H9 (cell line): ENCODE data around the gene LRP2. TPM values are rescaled to one million over a fixed set of nuclear protein-coding genes. Genes with fewer than 3 reads are reported as not detected.

Source experiments
- DNase-seq: peaks from one replicate; pipeline ENCODE4 v3.0.0-alpha.2; 2017
- H2AFZ ChIP-seq: one replicate; pipeline ENCODE4 v1.6.1; 2013; ENCODE audit warnings: mild to moderate bottlenecking, low read length, control low read depth, moderate library complexity
- H2AK5ac ChIP-seq: 2 replicates; pipeline ENCODE4 v1.6.1; 2013; ENCODE audit warnings: low read length, control low read depth, mixed read lengths; ENCODE audit not compliant: insufficient read length
- H2BK120ac ChIP-seq: one replicate; pipeline ENCODE4 v1.6.1; 2013; ENCODE audit warnings: low read depth, mild to moderate bottlenecking, low read length, control low read depth, inconsistent platforms; ENCODE audit not compliant: poor library complexity, severe bottlenecking
- H2BK12ac ChIP-seq: 2 replicates; pipeline ENCODE4 v1.6.1; 2013; ENCODE audit warnings: low read length, control low read depth, mixed read lengths, low read depth; ENCODE audit not compliant: insufficient read length
- H2BK15ac ChIP-seq: 2 replicates; pipeline ENCODE4 v1.6.1; 2013; ENCODE audit warnings: low read depth, low read length, control low read depth
- H2BK20ac ChIP-seq: one replicate; pipeline ENCODE4 v1.6.1; 2013; ENCODE audit warnings: low read depth, mild to moderate bottlenecking, low read length, control low read depth, inconsistent platforms; ENCODE audit not compliant: poor library complexity, severe bottlenecking
- H2BK5ac ChIP-seq: 2 replicates; pipeline ENCODE4 v1.6.1; 2013; ENCODE audit warnings: low read length, control low read depth, mixed read lengths; ENCODE audit not compliant: insufficient read length
- H3K14ac ChIP-seq: 2 replicates; pipeline ENCODE4 v1.6.1; 2013; ENCODE audit warnings: low read length, control low read depth; ENCODE audit not compliant: insufficient read depth
- H3K18ac ChIP-seq: 2 replicates; pipeline ENCODE4 v1.6.1; 2013; ENCODE audit warnings: low read depth, mild to moderate bottlenecking, mixed read lengths, low read length, control low read depth; ENCODE audit not compliant: insufficient read length
- H3K23ac ChIP-seq: 2 replicates; pipeline ENCODE4 v1.6.1; 2013; ENCODE audit warnings: low read length, control low read depth, mixed read lengths, low read depth; ENCODE audit not compliant: insufficient read length
- H3K23me2 ChIP-seq: 2 replicates; pipeline ENCODE4 v1.6.1; 2013; ENCODE audit warnings: low read depth, mild to moderate bottlenecking, mixed read lengths, low read length, control low read depth; ENCODE audit not compliant: insufficient read length, poor library complexity, severe bottlenecking
- H3K27ac ChIP-seq: 2 replicates; pipeline ENCODE4 v1.5.1; 2013; ENCODE audit warnings: low read length, control low read depth, mixed read lengths, low read depth; ENCODE audit not compliant: insufficient read length
- H3K27me3 ChIP-seq: 2 replicates; pipeline ENCODE4 v1.6.1; 2013; ENCODE audit warnings: low read length, control low read depth, inconsistent platforms; ENCODE audit not compliant: insufficient read depth
- H3K4ac ChIP-seq: 2 replicates; pipeline ENCODE4 v1.6.1; 2013; ENCODE audit warnings: low read depth, mild to moderate bottlenecking, control low read depth, inconsistent platforms, low read length, moderate library complexity
- H3K4me1 ChIP-seq: 2 replicates; pipeline ENCODE4 v1.6.1; 2013; ENCODE audit warnings: low read length, control low read depth, inconsistent platforms; ENCODE audit not compliant: insufficient read depth
- H3K4me2 ChIP-seq: 2 replicates; pipeline ENCODE4 v1.6.1; 2013; ENCODE audit warnings: low read length, control low read depth, mixed read lengths; ENCODE audit not compliant: insufficient read length, insufficient read depth
- H3K56ac ChIP-seq: 2 replicates; pipeline ENCODE4 v1.6.1; 2013; ENCODE audit warnings: low read depth, mild to moderate bottlenecking, mixed read lengths, low read length, control low read depth; ENCODE audit not compliant: insufficient read length
- H3K79me1 ChIP-seq: 2 replicates; pipeline ENCODE4 v1.6.1; 2013; ENCODE audit warnings: low read depth, mild to moderate bottlenecking, moderate library complexity, low read length, control low read depth, inconsistent platforms; ENCODE audit not compliant: insufficient read depth, poor library complexity, severe bottlenecking
- H3K79me2 ChIP-seq: 2 replicates; pipeline ENCODE4 v1.6.1; 2013; ENCODE audit warnings: low read length, control low read depth, inconsistent platforms; ENCODE audit not compliant: insufficient read depth
- H3K9ac ChIP-seq: 2 replicates; pipeline ENCODE4 v1.6.1; 2013; ENCODE audit warnings: low read length, control low read depth, mixed read lengths; ENCODE audit not compliant: insufficient read length; ENCODE audit errors: extremely low read depth
- H3K9me3 ChIP-seq: one replicate; pipeline ENCODE4 v1.6.1; 2013; ENCODE audit warnings: low read depth, low read length, inconsistent platforms; ENCODE audit not compliant: control insufficient read depth
- H3T11ph ChIP-seq: one replicate; pipeline ENCODE4 v1.6.1; 2013; ENCODE audit warnings: mild to moderate bottlenecking, low read length, control low read depth, inconsistent platforms
- H4K20me1 ChIP-seq: one replicate; pipeline ENCODE4 v1.6.1; 2013; ENCODE audit not compliant: control insufficient read depth, insufficient read length, insufficient read depth
- H4K5ac ChIP-seq: 2 replicates; pipeline ENCODE4 v1.6.1; 2013; ENCODE audit warnings: low read depth, mild to moderate bottlenecking, mixed read lengths, low read length, control low read depth; ENCODE audit not compliant: insufficient read length
- H4K8ac ChIP-seq: replicated peaks from 2 replicates; pipeline ENCODE4 v1.6.1; 2013; ENCODE audit warnings: low read length, control low read depth, mixed read lengths, low read depth; ENCODE audit not compliant: insufficient read length
- H4K91ac ChIP-seq: 2 replicates; pipeline ENCODE4 v1.6.1; 2013; ENCODE audit warnings: low read depth, mild to moderate bottlenecking, moderate library complexity, mixed read lengths, low read length, control low read depth; ENCODE audit not compliant: insufficient read length
- H3K27ac Mint-ChIP-seq, 3 experiments: 2 replicates in 2 of 3; 3 replicates in 1 of 3; pipeline ENCODE4 v1.8.0; 2020 to 2021; ENCODE audit warnings: mixed read lengths in 3 of 3, mild to moderate bottlenecking in 1 of 3, moderate library complexity in 1 of 3
- H3K27me3 Mint-ChIP-seq: 2 replicates; pipeline ENCODE4 v1.8.0; 2021; ENCODE audit warnings: low read depth, mild to moderate bottlenecking, moderate library complexity, mixed read lengths
- H3K36me3 Mint-ChIP-seq, 3 experiments: 2 replicates in 2 of 3; 3 replicates in 1 of 3; pipeline ENCODE4 v1.8.0; 2020 to 2021; ENCODE audit warnings: low read depth in 3 of 3, mixed read lengths in 3 of 3; ENCODE audit not compliant: insufficient read depth in 1 of 3
- H3K4me1 Mint-ChIP-seq, 2 experiments: 2 replicates each; pipeline ENCODE4 v1.8.0; 2020; ENCODE audit warnings: mixed read lengths in 2 of 2
- H3K4me3 Mint-ChIP-seq, 2 experiments: 2 replicates in 1 of 2; 3 replicates in 1 of 2; pipeline ENCODE4 v1.8.0; 2020 to 2021; ENCODE audit warnings: mild to moderate bottlenecking in 2 of 2, mixed read lengths in 2 of 2, moderate library complexity in 1 of 2
- H3K9me3 Mint-ChIP-seq, 2 experiments: 2 replicates in 1 of 2; 3 replicates in 1 of 2; pipeline ENCODE4 v1.8.0; 2020; ENCODE audit warnings: mild to moderate bottlenecking in 2 of 2, mixed read lengths in 2 of 2, moderate library complexity in 1 of 2
- WGBS: extraction: QIAGEN DNeasy Blood & Tissue Kit; methylation state at CpG from one replicate; pipeline ENCODE4 v1.1.7; 2013; ENCODE audit warnings: missing lambda C conversion rate, low lambda C conversion rate, mixed read lengths; ENCODE audit not compliant: insufficient read length; ENCODE audit errors: extremely low coverage; 5-methylcytosine and 5-hydroxymethylcytosine counted together
- total RNA-seq: library from RNA; stranded (reverse); gene quantifications from 2 replicates; pipeline ENCODE4 v1.2.1, GENCODE V29; 2021
- TF ChIP-seq, protein P1 (sequence below): fragments of 200-600 bp; sonication (generic); conservative IDR thresholded peaks from 3 replicates; pipeline ENCODE4 v1.8.0; 2021; ENCODE audit warnings: antibody characterized with exemption, mild to moderate bottlenecking

The LRP2 gene
- total RNA-seq, 1 experiment from 2014 or later = 1.4 TPM

DNA sequence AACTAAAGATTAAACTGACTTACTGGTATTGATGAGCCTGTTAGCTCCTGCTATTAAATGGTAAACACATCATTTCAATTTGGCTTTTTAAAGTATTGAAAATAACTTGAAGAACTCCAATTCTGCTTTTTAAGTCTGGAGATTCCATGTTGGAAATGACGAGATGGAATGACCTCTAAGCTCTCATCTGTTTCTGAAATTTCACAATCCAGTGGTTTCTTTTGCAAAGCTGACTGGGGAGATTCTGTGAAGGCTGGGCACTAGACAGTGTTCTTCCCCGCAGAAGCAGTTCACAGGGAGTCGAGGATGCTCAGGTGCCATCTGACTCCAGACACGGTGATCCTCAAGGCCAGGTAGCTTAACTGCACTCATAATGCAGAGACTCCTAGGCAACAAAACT lies 248.3 kb downstream of the LRP2 start:
- Histone ChIP-seq H3K79me2 (no peaks in the 10 kb centered on the region), H3K56ac (no peak overlapping the region), H3K79me1 (no peaks in the 10 kb centered on the region), H2BK15ac (no peak overlapping the region), H3K23ac (no peak overlapping the region), H4K5ac (no peak overlapping the region), H3K4me2 (no peak overlapping the region), H2AK5ac (no peak overlapping the region), H4K8ac (no peak overlapping the region), H3K9ac (no peak overlapping the region), H3K4ac (no peak overlapping the region), H3K23me2 (no peaks in the 10 kb centered on the region), H4K91ac (no peak overlapping the region), H4K20me1 (no peaks in the 10 kb centered on the region), H3K27ac (no peak overlapping the region), H3K18ac (no peak overlapping the region), H3K4me1 (0 out of 2 replicates have a peak, but pooled peaks cover 2% of the 10 kb centered on the region), H2BK5ac (no peak overlapping the region), H2BK12ac (no peak overlapping the region), H3K9me3 (no peaks in the 10 kb centered on the region), H2BK120ac (no peak overlapping the region), H2AFZ (no peak overlapping the region), H3K14ac (no peak overlapping the region), H3K27me3 (no peaks in the 10 kb centered on the region), H2BK20ac (no peak overlapping the region), H3T11ph (no peak overlapping the region)
- TF ChIP-seq, protein P1, sequence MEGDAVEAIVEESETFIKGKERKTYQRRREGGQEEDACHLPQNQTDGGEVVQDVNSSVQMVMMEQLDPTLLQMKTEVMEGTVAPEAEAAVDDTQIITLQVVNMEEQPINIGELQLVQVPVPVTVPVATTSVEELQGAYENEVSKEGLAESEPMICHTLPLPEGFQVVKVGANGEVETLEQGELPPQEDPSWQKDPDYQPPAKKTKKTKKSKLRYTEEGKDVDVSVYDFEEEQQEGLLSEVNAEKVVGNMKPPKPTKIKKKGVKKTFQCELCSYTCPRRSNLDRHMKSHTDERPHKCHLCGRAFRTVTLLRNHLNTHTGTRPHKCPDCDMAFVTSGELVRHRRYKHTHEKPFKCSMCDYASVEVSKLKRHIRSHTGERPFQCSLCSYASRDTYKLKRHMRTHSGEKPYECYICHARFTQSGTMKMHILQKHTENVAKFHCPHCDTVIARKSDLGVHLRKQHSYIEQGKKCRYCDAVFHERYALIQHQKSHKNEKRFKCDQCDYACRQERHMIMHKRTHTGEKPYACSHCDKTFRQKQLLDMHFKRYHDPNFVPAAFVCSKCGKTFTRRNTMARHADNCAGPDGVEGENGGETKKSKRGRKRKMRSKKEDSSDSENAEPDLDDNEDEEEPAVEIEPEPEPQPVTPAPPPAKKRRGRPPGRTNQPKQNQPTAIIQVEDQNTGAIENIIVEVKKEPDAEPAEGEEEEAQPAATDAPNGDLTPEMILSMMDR = no peak
- DNase-seq = no peak
- Mint-ChIP-seq H3K36me3 (no peaks in the 10 kb centered on the region), H3K9me3 (no peaks in the 10 kb centered on the region), H3K4me1 (peaks cover 14 to 15% of the 10 kb centered on the region in 2 experiments), H3K27me3 (peaks cover 7% of the 10 kb centered on the region), H3K27ac (no peak overlapping the region), H3K4me3 (no peak overlapping the region)
- no CpG with 5 or more reads among the region's 4 CpGs for WGBS
